Posterior cingulate gyrus (tissue), 11 donors: Measurements from ENCODE around the gene IL4R.
"Not testable (repeated sequence)": the region's sequence is repeated elsewhere in the genome, so short reads cannot be mapped to it uniquely, and the experiment has no call there.

Source experiments
- DNase-seq, 10 donors: peaks; one replicate each; pipeline versions ENCODE4 v3.0.0 to v3.0.0-alpha.2; 2020 to 2021; ENCODE audit warnings: mixed read lengths in 3 of 10
- intact Hi-C: fragments of 100-400 bp; cut with DNase I; formaldehyde crosslinking; loops from one replicate; pipeline ENCODE4 v1.15.1; 2023

The IL4R gene

DNA sequence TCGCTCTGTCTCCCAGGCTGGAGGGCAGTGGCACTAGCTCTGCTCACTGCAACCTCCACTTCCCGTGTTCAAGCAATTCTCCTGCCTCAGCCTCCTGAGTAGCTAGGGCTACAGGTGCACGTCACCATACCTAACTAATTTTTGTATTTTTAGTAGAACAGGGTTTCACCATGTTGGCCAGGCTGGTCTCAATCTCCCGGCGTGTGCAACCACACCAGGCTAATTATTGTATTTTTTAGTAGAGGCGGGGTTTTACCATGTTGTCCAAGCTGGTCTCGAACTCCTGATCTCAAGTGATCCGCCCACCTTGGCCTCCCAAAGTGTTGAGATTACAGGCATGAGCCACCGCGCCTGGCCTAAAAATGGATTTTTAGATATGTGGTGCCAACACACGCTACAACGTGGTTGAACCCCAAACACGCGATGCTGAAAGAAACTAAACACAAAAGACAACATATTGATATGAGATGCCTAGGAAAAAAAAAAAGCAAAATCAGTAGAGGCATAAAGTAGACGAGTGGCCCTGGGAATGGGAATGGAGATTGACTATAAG is 84.6 kb downstream of the IL4R start:
- intact Hi-C loops, DNase-seq: not testable (repeated sequence)

- intact Hi-C loops = no loop called here
- DNase-seq = no peak
These were observed 85.4 kb downstream of the IL4R start for GRCh38 chr16:27398894-27399853.

DNA sequence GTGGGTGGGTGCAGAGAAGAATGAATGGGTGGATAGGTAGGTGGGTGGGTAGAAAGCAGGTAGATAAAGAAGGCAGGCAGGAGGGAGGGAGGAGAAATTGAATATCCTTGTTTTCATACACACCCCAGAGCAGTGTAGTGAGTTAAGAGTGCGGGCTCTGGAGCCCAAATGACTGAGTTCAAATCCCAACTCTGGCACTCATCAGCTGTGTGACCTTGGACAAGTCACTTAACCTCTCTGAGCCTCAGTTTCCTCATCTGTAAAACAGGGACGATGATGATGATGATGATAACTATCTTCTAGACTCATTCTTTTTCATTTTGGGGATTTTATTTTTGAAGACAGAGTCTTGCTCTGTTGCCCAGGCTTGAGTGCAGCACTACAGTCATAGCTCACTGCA is 86.2 kb downstream of the IL4R start:
- no peak for DNase-seq
- intact Hi-C loops = no loop called here

GRCh38 chr16:27400751-27401620 is 87.2 kb downstream of the IL4R start:
- DNase-seq = no peak
- intact Hi-C loops = no loop called here

- peak in 4 of 10 donors; percentile 7 to 82 (median 41) for DNase-seq
- intact Hi-C loops = no loop called here
These were observed 88.2 kb downstream of the IL4R start, which contains the start of gene IL21R for GRCh38 chr16:27401768-27402568. Gene IL21R, plus strand, starts transcription at chr16:27402174. Its CDS starts 27,898 bp downstream, at chr16:27430072.

GRCh38 chr16:27402569-27402963 is 88.8 kb downstream of the IL4R start:
- intact Hi-C loops = no loop called here
- no peak for DNase-seq

DNA sequence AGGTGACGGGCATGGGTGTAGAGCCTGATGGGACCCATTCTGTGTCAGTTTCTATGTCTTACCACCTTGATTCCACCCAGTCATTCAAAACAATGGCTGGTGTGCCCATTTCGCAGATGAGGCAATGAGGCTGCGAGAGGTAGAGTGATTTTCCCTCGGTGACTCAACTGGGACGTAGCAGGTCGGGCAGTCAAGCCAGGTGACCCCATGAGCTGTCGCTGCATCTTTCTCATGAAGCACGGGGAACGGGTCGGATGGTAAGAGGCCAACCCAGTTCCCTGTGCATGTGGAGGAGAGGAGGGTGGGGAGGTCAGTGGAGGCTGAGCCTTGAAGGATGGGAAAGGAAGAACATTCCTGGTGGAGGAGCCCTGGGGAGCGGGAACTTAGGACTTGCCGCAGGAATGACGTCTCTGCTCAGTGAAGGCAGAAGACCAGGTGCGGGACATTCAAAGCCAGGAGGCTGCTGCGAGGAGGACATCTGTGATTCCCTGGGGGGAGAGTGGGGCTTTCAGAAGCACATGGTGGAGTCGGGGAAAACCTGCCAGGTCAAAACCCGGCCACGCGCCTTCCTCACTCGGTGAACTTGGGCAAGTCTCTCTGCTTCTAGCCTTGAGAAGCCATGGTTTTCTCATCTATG is 89.3 kb downstream of the IL4R start:
- intact Hi-C loops = no loop called here
- DNase-seq = no peak

DNA sequence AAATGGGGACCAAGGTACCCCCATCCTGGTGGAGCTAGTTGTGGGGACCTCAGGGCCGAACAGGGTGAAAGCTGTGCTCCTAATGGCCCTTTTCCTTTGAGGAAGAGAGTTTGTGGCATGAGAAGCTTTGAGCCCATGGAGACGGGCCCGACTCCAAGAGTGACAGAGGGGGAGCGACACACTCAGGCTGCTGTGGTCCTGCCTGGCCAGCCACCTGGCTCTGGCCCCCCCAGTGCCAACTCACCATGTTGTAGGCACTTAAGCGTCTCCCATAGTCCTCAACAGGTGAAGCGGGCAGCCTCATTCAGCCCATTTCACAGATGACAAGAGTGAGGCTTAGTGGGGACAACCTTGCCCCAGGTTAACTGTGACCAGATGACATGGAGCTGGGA is 89.8 kb downstream of the IL4R start:
- intact Hi-C loops = no loop called here
- no peak for DNase-seq

- intact Hi-C loops = no loop called here
- no peak for DNase-seq
These were observed 90.5 kb downstream of the IL4R start for GRCh38 chr16:27404163-27404823.

DNA sequence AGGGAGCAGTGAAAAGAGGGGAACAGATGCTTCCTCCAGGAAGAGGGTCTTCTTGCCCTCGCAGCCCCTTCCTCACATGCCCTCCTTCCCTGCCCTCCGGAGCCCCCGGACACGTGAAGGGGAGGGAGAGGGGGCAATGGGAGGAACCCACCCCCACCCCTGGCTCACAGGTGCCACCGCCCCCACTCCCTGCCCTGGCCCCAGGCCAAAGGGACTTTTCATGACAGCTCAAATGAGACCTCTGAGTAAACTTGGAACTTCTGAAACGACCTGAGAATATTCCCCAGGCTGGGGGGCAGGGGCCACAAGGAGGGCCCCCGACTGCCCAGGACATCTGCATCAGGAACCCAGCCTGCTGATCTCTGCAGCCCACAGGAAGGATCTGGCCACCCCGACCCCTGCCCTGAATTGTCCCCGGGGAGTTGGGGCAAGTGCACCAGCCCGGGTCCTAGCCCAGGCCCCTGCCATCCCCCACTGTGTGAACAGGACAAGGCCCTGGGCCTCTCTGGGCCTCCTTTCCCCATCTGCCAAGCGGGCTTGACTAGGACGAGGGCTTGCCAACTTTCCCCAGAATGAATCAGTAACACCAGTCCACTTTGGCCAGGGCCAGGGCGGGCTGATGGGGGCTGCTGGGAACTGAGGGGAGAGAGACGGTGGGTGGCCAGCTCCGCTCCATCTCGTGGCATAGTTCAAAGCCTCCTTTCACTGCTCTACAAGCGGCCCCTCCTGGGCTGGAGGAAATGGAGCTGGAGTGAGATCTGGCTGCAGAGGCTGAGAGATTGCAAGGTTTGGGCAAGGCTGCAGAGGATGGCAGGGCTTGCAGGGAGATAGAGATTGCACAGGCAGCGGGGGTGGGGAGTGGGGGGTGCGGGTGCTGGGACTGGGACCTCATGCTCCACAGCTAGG is 92.0 kb downstream of the IL4R start:
- intact Hi-C loops = no loop called here
- DNase-seq = no peak

DNA sequence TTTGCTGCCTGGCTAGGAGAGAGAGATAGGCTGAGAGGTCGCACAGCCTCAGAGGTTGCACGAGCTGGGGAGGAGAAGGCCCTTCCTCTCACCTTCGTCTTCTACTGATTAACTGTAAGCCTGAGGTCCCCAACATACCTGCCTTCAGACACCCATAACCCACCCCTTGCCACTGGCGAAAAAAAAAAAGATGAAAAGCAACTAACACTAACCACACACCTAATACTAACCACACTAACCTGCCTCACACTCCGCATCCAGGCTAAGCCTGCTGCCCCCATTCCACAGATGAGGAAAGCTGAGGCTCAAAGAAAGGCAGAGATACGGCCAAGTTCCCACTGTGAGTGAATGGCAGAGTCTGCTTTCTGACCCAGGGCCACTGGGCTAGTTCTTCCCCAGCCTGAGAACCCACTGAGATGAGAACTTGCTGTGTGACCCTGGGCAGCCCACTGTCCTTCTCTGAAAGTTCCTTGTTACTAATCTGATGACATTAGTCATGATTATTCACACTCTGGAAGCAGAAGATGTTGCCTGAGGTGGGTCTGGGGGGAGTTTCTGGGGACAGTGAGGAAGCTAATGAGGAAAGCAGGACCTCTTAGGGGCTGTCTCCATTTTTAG is 92.8 kb downstream of the IL4R start:
- intact Hi-C loops = no loop called here
- no peak for DNase-seq

- no peak for DNase-seq
- intact Hi-C loops = no loop called here
These were observed 93.4 kb downstream of the IL4R start for GRCh38 chr16:27407133-27407532.

GRCh38 chr16:27408012-27408601 is 94.3 kb downstream of the IL4R start:
- intact Hi-C loops = no loop called here
- no peak for DNase-seq

- intact Hi-C loops = no loop called here
- no peak for DNase-seq
These were observed 94.8 kb downstream of the IL4R start for GRCh38 chr16:27408602-27409031.

GRCh38 chr16:27409958-27410357 is 96.2 kb downstream of the IL4R start:
- intact Hi-C loops = not testable (repeated sequence)

GRCh38 chr16:27410761-27411160 is 97.0 kb downstream of the IL4R start:
- intact Hi-C loops = no loop called here
- no peak for DNase-seq

More at GRCh38 chr16:27409958-27410357, 96.2 kb downstream of the IL4R start:
- DNase-seq = not testable (repeated sequence)

GRCh38 chr16:27413956-27414355 is 100.2 kb downstream of the IL4R start:
- intact Hi-C loops = no loop called here
- no peak for DNase-seq
